COLO829 (cell line): ENCODE data around the gene HOXB13.

Source experiments
- DNase-seq: peaks from one replicate; pipeline ENCODE4 v3.0.0; 2012; ENCODE audit warnings: low spot score

The HOXB13 gene

GRCh38 chr17:48728232-48729231 lies at the start of gene HOXB13:
Gene HOXB13, minus strand, starts transcription at chr17:48728750. Its CDS starts 157 bp downstream, at chr17:48728593.
- DNase-seq: peak; percentile 59

- DNase-seq: no peak
Measured at GRCh38 chr17:48776602-48777001, 48.1 kb upstream of the HOXB13 start.

GRCh38 chr17:48773245-48773644 lies 44.7 kb upstream of the HOXB13 start:
- DNase-seq: no peak

- DNase-seq: no peak
Measured at GRCh38 chr17:48770954-48771353, 42.4 kb upstream of the HOXB13 start.

GRCh38 chr17:48769009-48769675 lies 40.6 kb upstream of the HOXB13 start:
- no peak for DNase-seq

GRCh38 chr17:48767263-48767774 lies 38.8 kb upstream of the HOXB13 start:
- DNase-seq: no peak

GRCh38 chr17:48761114-48761513 lies 32.6 kb upstream of the HOXB13 start:
- DNase-seq: no peak

- DNase-seq: no peak
Measured at GRCh38 chr17:48760411-48760810, 31.9 kb upstream of the HOXB13 start.

GRCh38 chr17:48759288-48759687 lies 30.7 kb upstream of the HOXB13 start:
- DNase-seq: no peak

GRCh38 chr17:48757524-48757961 lies 29.0 kb upstream of the HOXB13 start:
- no peak for DNase-seq

GRCh38 chr17:48756830-48757251 lies 28.3 kb upstream of the HOXB13 start:
- DNase-seq: no peak

GRCh38 chr17:48755356-48755755 lies 26.8 kb upstream of the HOXB13 start:
- DNase-seq: no peak

GRCh38 chr17:48754500-48755261 lies 26.1 kb upstream of the HOXB13 start:
- DNase-seq: no peak

- no peak for DNase-seq
Measured at GRCh38 chr17:48753794-48754499, 25.4 kb upstream of the HOXB13 start.

GRCh38 chr17:48752399-48753288 lies 24.1 kb upstream of the HOXB13 start:
- DNase-seq: no peak

GRCh38 chr17:48751733-48752398 lies 23.3 kb upstream of the HOXB13 start:
- DNase-seq: no peak

- DNase-seq: no peak
Measured at GRCh38 chr17:48751172-48751571, 22.6 kb upstream of the HOXB13 start.

- no peak for DNase-seq
Measured at GRCh38 chr17:48749621-48750553, 21.3 kb upstream of the HOXB13 start.
